VCaP (cell line): Measurements from ENCODE around the gene SLC34A3.

Experiments used
- H3K27ac ChIP-seq: fragments of 450-650 bp; 2 replicates; pipeline ENCODE4 v1.5.1; 2017
- CTCF ChIP-seq: fragments of 450-650 bp; conservative IDR thresholded peaks from 2 replicates; pipeline ENCODE4 v1.5.1; 2017; ENCODE audit warnings: mild to moderate bottlenecking, moderate library complexity

Gene SLC34A3

GRCh38 chr9:137272241-137273094 lies 41.8 kb downstream of the SLC34A3 start:
- TF ChIP-seq CTCF, result no peak
- peak overlapping the region; percentile 99 for H3K27ac ChIP-seq

- peak overlapping the region; percentile 99 for H3K27ac ChIP-seq
- TF ChIP-seq CTCF, result no peak
Observed at GRCh38 chr9:137273095-137273490, 42.4 kb downstream of the SLC34A3 start.

- peak overlapping the region; percentile 99 for H3K27ac ChIP-seq
- no peak for TF ChIP-seq CTCF
Observed at GRCh38 chr9:137273611-137274320, 43.1 kb downstream of the SLC34A3 start.

- peak overlapping the region; percentile 19; the same call in 1 of the 2 replicates for H3K27ac ChIP-seq
- TF ChIP-seq CTCF, result no peak
Observed at GRCh38 chr9:137275203-137275587, 44.5 kb downstream of the SLC34A3 start.

- TF ChIP-seq CTCF, result no peak
- H3K27ac ChIP-seq, result peak overlapping the region; percentile 19; the same call in 1 of the 2 replicates
Observed at GRCh38 chr9:137275588-137276472, 45.1 kb downstream of the SLC34A3 start.

- H3K27ac ChIP-seq, result no peak overlapping the region
- TF ChIP-seq CTCF, result no peak
Observed at GRCh38 chr9:137276473-137277328, 46.0 kb downstream of the SLC34A3 start.
